Right lobe of liver (tissue), 4 donors: Measurements from ENCODE around the gene CTXND2.

Source experiments
- CTCF ChIP-seq, 4 donors: fragments of 200-600 bp in 3 of 4; fragments of 450-650 bp in 1 of 4; IDR thresholded peaks; one replicate each; pipeline versions ENCODE4 v1.5.1 to v1.8.0; 2016 to 2022; ENCODE audit warnings: antibody characterized with exemption in 4 of 4, mild to moderate bottlenecking in 2 of 4
- POLR2A ChIP-seq: fragments of 450-650 bp; IDR thresholded peaks from one replicate; pipeline ENCODE4 v1.6.1; 2017; ENCODE audit warnings: antibody characterized with exemption, mild to moderate bottlenecking
- donor health status: DM: no; HTN: no; CAD: no.
- donor health status: DM: no; HTN: no; CAD: no.
- donor health status: DM: no; HTN: yes; CAD: no.

DNA sequence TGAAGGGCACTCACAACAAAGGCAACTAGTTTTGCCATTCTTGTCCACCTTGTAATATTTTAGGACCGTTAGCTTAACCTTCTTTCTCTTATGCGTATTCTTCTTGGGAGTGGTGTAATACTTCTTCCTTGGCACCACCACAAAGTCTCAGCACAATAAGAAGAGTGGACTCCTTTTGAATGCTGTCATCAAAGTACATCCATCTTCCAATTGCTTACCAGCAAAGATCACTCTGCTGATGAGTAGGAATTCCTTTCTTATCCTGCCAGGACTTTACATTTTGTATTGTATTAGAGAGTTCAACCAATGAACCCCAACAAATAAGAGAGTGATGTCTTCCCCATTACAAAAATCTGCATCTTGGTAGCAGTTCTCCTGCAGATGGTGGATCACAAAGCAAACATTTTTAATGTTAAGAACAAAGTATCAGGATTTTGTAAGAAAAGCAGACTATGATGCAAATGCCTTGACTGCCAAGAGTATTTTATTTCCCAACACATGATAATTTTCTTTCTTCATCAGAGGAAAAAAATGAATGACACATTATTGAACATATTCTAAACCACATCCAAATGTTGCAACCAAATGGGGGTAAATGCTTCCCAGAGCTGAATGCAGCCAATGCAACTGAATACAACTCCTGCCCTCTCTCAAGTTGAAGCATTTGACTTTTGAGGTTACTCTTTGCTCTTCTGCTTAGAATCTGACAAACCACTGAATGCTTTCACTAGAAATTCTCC, 5.4 kb upstream of the CTXND2 start:
- TF ChIP-seq CTCF (IDR thresholded peaks at IDR 0.05) (no peak), POLR2A (no peak)
